GM18526 (cell line): ENCODE results near the gene LY9.

ENCODE experiments used
- POLR2A ChIP-seq: IDR thresholded peaks from 3 replicates; pipeline ENCODE4 v1.6.1; 2011; ENCODE audit not compliant: insufficient read length; ENCODE audit errors: extremely low read depth

Gene LY9

GRCh38 chr1:160781914-160782689, 13.9 kb upstream of the LY9 start:
- TF ChIP-seq POLR2A: no peak

- TF ChIP-seq POLR2A: no peak
Measured at GRCh38 chr1:160789051-160789701, 6.8 kb upstream of the LY9 start.

GRCh38 chr1:160789702-160790611, 6.0 kb upstream of the LY9 start:
- no peak for TF ChIP-seq POLR2A

- no peak for TF ChIP-seq POLR2A
Measured at GRCh38 chr1:160794376-160794775, 1.6 kb upstream of the LY9 start.

- no peak for TF ChIP-seq POLR2A
Measured at GRCh38 chr1:160797271-160797709, 1.3 kb downstream of the LY9 start.

- TF ChIP-seq POLR2A: no peak
Measured at GRCh38 chr1:160797861-160798273, 1.9 kb downstream of the LY9 start.

- TF ChIP-seq POLR2A: no peak
Measured at GRCh38 chr1:160798439-160798838, 2.5 kb downstream of the LY9 start.

- TF ChIP-seq POLR2A: no peak
Measured at GRCh38 chr1:160799641-160800040, 3.7 kb downstream of the LY9 start.

GRCh38 chr1:160800142-160800541, 4.2 kb downstream of the LY9 start:
- no peak for TF ChIP-seq POLR2A

- TF ChIP-seq POLR2A: no peak
Measured at GRCh38 chr1:160800645-160801408, 4.9 kb downstream of the LY9 start.

- no peak for TF ChIP-seq POLR2A
Measured at GRCh38 chr1:160801836-160802580, 6.0 kb downstream of the LY9 start.

GRCh38 chr1:160806109-160806665, 10.2 kb downstream of the LY9 start:
- no peak for TF ChIP-seq POLR2A

GRCh38 chr1:160806784-160807183, 10.8 kb downstream of the LY9 start:
- TF ChIP-seq POLR2A: no peak

- no peak for TF ChIP-seq POLR2A
Measured at GRCh38 chr1:160807247-160807646, 11.3 kb downstream of the LY9 start.
